A673 (cell line): Measurements from ENCODE around the gene PPP1CA. TPM values are rescaled to one million over a fixed set of nuclear protein-coding genes. Genes with fewer than 3 reads are reported as not detected.

Experiments
- BruUV-seq: library from RNA; stranded (reverse); fragments of 400-500 nt; replicated peaks from 2 replicates; lab custom pipeline; 2021; lab: Mats Ljungman, UMichigan
- CTCF ChIA-PET: fragments of 300-600 bp; sonication (Branson Sonifier 250); formaldehyde crosslinking; loops from one replicate; lab custom pipeline; 2022; ENCODE audit warnings: antibody characterized with exemption; lab: Charles Lee
- POLR2A ChIA-PET: fragments of 300-600 bp; sonication (Branson Sonifier 250); formaldehyde crosslinking; loops from one replicate; lab custom pipeline; 2022; ENCODE audit warnings: antibody characterized with exemption; ENCODE audit not compliant: low non-redundant PET; lab: Charles Lee
- DNase-seq: peaks from one replicate; pipeline ENCODE4 v3.0.0-alpha.2; 2015; ENCODE audit warnings: low spot score
- H3K27ac ChIP-seq: fragments of 200-600 bp; sonication (generic); 2 replicates; pipeline ENCODE4 v1.5.1; 2016; ENCODE audit warnings: mixed run types, low read depth, mild to moderate bottlenecking, mixed read lengths, antibody characterized with exemption, low read length; ENCODE audit not compliant: poor library complexity, severe bottlenecking
- H3K27me3 ChIP-seq: fragments of 200-600 bp; sonication (generic); replicated peaks from 2 replicates; pipeline ENCODE4 v1.6.1; 2017; ENCODE audit warnings: mixed run types, low read depth, mild to moderate bottlenecking, mixed read lengths, antibody characterized with exemption, low read length; ENCODE audit not compliant: insufficient read depth, poor library complexity
- H3K36me3 ChIP-seq: fragments of 200-600 bp; sonication (generic); 2 replicates; pipeline ENCODE4 v1.6.1; 2016; ENCODE audit warnings: mixed run types, mild to moderate bottlenecking, mixed read lengths, antibody characterized with exemption, low read length; ENCODE audit not compliant: insufficient read depth, poor library complexity, severe bottlenecking
- H3K4me1 ChIP-seq: fragments of 200-600 bp; sonication (generic); 2 replicates; pipeline ENCODE4 v1.6.1; 2017; ENCODE audit warnings: mixed run types, mild to moderate bottlenecking, mixed read lengths, antibody characterized with exemption, low read length; ENCODE audit not compliant: insufficient read depth, poor library complexity, severe bottlenecking
- H3K4me3 ChIP-seq: fragments of 200-600 bp; sonication (generic); 2 replicates; pipeline ENCODE4 v1.5.1; 2016; ENCODE audit warnings: low read depth, mixed run types, mild to moderate bottlenecking, mixed read lengths, low read length; ENCODE audit not compliant: poor library complexity, severe bottlenecking
- H3K9me3 ChIP-seq: fragments of 200-600 bp; sonication (generic); 2 replicates; pipeline ENCODE4 v1.6.1; 2016; ENCODE audit warnings: mixed run types, low read depth, mild to moderate bottlenecking, mixed read lengths, antibody characterized with exemption, low read length; ENCODE audit not compliant: poor library complexity, severe bottlenecking
- EZH2 ChIP-seq: fragments of 200-600 bp; sonication (generic); IDR thresholded peaks from 2 replicates; pipeline ENCODE4 v1.6.1; 2017; ENCODE audit warnings: borderline replicate concordance, low read depth, mild to moderate bottlenecking, mixed read lengths, antibody characterized with exemption, low read length; ENCODE audit not compliant: poor library complexity, severe bottlenecking
- intact Hi-C: fragments of 100-400 bp; cut with micrococcal nuclease; formaldehyde crosslinking; loops from one replicate; pipeline ENCODE4 v1.10.0; 2022; ENCODE audit not compliant: unreplicated experiment
- total RNA-seq: library from RNA; stranded (reverse); gene quantifications from 2 replicates; pipeline ENCODE4 v1.2.3, GENCODE V29; 2021
- TF ChIP-seq, protein P1 (sequence below): fragments of 300-800, 200-600 bp; sonication (generic); conservative IDR thresholded peaks from 2 replicates; pipeline ENCODE4 v1.5.1; 2017; ENCODE audit warnings: low read depth, mild to moderate bottlenecking, antibody characterized with exemption, low read length, moderate library complexity, mixed read lengths

Gene PPP1CA
- total RNA-seq, 1 experiment from 2014 or later, result 239 TPM

DNA sequence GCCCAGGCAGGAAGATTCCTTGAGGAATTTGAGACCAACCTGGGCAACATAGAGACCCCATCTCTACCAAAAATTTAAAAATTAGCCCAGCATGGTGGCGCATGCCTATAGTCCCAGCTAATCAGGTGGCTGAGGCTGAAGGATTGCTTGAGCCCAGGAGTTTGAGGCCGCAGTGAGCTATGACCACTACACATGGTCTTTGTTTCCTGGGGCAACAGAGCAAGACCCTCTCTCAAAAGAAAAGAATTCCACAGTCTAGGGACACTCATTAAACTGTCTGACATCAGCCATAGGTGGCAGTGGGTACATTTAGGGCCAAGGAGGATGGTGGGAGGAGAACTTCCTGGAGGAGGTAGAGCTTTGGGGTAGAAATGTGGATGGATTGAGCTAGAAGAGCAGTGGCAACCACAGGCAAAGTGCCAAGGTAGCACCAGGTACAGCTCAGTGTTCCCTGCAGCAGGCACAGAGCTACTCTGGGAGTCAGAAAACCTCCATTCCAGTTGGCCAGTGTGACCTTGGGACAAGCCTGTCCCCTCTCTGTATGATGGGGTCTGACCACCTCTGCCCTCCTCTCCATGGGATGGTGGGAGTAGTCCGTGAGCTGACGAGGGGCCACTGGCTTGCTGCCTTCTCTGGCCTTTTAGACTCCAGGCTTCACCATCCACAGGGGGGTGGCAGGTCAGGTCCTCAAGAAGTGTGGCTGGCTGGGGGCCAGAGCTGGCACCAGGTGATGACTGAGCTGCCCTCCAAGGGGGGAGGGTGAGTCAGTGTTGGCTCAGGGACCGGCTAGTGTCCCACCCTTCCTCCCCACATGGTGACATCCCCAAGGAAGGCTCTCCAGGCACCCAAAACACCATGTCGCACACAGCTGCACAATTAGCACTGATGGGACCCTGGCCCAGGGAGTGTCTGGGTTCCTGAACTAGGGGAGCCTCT lies 24.5 kb downstream of the PPP1CA start:
- H3K27ac ChIP-seq, result no peak overlapping the region
- no peak for DNase-seq
- ChIA-PET CTCF (interaction anchor here (0.5 kb wide), 1 partner anchor 50 kb away, joined by 3 read pairs; no protein-coding TSS in a partner anchor), POLR2A (no interaction called here)
- no peaks in the 10 kb centered on the region for H3K36me3 ChIP-seq
- H3K27me3 ChIP-seq, result no peaks in the 10 kb centered on the region
- intact Hi-C loops, result no loop called here
- H3K4me3 ChIP-seq, result no peak overlapping the region
- no TSS peak for BruUV-seq
- TF ChIP-seq EZH2, result no peak
- TF ChIP-seq, protein P1, sequence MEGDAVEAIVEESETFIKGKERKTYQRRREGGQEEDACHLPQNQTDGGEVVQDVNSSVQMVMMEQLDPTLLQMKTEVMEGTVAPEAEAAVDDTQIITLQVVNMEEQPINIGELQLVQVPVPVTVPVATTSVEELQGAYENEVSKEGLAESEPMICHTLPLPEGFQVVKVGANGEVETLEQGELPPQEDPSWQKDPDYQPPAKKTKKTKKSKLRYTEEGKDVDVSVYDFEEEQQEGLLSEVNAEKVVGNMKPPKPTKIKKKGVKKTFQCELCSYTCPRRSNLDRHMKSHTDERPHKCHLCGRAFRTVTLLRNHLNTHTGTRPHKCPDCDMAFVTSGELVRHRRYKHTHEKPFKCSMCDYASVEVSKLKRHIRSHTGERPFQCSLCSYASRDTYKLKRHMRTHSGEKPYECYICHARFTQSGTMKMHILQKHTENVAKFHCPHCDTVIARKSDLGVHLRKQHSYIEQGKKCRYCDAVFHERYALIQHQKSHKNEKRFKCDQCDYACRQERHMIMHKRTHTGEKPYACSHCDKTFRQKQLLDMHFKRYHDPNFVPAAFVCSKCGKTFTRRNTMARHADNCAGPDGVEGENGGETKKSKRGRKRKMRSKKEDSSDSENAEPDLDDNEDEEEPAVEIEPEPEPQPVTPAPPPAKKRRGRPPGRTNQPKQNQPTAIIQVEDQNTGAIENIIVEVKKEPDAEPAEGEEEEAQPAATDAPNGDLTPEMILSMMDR, result no peak
- peaks cover 22% of the 10 kb centered on the region for H3K4me1 ChIP-seq
- no peaks in the 10 kb centered on the region for H3K9me3 ChIP-seq

DNA sequence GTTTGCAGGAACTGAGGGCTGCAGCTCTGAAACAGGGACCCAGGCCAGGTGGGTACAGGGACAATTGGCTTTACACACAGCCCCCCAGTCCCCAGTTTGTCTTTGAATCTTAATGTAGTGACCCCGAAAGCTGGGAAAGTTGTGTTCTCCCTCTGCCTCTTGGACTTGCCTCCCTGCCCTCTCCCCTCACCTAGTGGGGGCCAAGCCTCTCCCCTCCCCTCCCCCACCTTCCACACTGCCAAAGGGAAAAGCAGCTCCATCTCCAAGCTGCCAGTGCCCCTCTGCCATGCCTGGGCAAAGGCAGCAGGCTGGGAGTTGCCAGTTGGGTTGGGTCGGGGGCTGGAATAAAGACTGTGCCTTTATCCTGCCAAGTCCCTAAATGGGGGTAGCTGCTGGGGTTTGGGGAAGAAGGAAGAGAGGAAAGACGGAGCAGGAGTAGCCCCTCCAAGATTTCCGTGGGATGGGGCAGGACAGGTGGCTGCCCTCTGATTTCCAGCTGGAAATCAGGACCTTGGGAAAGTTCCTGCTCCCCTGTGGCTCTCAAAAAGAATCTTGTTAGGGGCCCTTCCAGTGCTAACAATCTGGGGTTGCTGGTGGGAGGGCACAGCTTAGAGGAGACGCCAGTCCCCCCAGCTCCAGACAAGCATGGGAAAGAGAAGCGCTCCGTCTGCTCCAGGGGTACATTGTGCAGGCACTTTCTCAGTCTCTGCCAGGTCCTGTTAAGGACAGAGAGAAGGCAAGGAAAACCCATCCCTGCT lies 25.4 kb downstream of the PPP1CA start:
- no TSS peak for BruUV-seq
- H3K4me1 ChIP-seq, result peaks cover 30% of the 10 kb centered on the region
- H3K36me3 ChIP-seq, result no peaks in the 10 kb centered on the region
- no peak for DNase-seq
- ChIA-PET POLR2A (interaction anchor here (0.6 kb wide), 1 partner anchor 23 kb away, joined by 3 read pairs; the partner anchor contains the start of gene POLD4), CTCF (interaction anchor here (0.5 to 0.6 kb wide), 2 partner anchors 27 to 49 kb away, joined by 3 to 7 read pairs; no protein-coding TSS in a partner anchor)
- no peak overlapping the region for H3K27ac ChIP-seq
- H3K9me3 ChIP-seq, result no peaks in the 10 kb centered on the region
- no peaks in the 10 kb centered on the region for H3K27me3 ChIP-seq
- intact Hi-C loops, result no loop called here
- H3K4me3 ChIP-seq, result no peak overlapping the region
- no peak for TF ChIP-seq EZH2
- TF ChIP-seq, protein P1, result no peak

DNA sequence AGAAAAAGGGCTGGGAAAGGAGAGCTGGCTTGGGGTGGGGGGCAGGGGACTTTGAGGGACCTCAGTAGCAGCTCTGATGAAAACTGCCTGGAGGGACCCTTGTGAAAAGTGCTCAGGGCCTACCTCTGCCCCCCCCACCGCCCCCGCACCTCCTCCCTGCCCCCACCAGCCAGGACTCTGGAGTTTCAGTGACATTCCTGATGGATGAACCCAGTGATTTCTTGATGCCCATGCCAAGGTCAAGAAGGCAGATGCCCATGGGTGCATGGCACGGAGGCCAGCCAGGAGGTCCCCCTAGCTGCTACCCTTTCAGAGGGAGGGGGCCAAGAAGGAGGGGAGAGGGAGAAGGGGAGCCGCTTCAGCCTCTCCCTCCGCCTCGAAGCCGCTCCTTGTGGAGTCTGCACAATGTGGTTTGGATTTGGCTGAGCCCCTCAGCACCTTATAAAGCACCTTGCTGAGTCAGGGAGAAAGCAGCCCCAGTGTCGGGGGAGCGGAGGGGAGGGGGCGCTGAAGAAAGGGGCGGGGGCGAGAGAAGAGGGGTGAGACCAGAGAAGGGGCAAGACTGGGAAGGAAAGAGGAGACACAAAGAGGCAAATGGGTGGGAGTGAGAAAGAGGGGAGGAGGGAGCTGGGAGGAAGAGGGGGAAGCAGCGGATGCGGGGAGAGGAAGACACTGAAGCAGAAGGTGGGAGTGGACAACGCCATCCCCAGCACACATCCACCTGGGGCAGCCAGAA lies 26.2 kb downstream of the PPP1CA start:
- POLR2A ChIA-PET, result interaction anchor here (0.6 kb wide), 1 partner anchor 28 kb away, joined by 3 read pairs; no protein-coding TSS in a partner anchor
- CTCF ChIA-PET, result no interaction called here
- intact Hi-C loops, result no loop called here
- Histone ChIP-seq H3K36me3 (no peaks in the 10 kb centered on the region), H3K9me3 (no peaks in the 10 kb centered on the region), H3K27me3 (no peaks in the 10 kb centered on the region), H3K4me1 (peaks cover 35% of the 10 kb centered on the region), H3K27ac (no peak overlapping the region), H3K4me3 (no peak overlapping the region)
- DNase-seq, result no peak
- TF ChIP-seq, protein P1, result no peak
- no peak for TF ChIP-seq EZH2
- BruUV-seq, result no TSS peak
